ENCODE results near the gene HOXB4.

Gene HOXB4

DNA sequence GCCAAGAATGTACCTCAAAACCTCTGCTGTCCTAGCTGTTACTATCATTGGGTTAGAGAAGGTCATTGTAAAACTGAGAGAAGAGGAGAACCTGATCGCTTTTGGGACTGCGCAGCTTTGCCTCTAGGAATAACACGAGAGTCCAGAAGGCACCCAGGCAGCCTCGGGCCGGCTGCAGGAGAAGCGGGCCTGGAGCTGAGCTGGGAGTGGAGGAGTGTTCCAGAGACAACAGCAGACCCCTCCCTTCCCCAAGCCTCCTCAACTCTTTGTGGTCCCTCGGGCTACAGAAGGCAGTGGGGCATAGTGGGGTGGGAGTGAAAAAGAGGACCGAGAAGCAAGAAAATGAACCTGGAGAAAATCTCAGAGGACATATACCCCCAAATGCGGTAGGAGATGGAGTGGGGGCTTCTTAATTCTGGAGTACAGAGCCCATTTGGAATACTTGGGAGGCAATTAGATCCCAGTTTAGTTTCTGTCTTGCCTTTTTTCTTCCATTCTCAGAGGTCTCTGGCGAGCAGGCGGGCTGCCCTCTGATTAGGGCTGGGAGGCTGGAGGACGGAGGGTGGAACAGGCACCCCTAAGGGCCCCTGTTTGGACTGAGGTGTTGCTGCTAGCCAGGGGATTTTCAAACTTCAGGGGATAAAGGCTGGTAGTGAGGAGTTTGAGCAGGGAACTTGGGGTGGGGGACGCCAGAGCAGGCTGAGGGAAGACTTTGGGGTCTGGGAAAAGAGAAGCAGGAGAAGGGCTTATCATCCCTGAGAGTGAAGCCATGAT is 19.9 kb downstream of the HOXB4 start:
- DNase-seq: no peak

DNA sequence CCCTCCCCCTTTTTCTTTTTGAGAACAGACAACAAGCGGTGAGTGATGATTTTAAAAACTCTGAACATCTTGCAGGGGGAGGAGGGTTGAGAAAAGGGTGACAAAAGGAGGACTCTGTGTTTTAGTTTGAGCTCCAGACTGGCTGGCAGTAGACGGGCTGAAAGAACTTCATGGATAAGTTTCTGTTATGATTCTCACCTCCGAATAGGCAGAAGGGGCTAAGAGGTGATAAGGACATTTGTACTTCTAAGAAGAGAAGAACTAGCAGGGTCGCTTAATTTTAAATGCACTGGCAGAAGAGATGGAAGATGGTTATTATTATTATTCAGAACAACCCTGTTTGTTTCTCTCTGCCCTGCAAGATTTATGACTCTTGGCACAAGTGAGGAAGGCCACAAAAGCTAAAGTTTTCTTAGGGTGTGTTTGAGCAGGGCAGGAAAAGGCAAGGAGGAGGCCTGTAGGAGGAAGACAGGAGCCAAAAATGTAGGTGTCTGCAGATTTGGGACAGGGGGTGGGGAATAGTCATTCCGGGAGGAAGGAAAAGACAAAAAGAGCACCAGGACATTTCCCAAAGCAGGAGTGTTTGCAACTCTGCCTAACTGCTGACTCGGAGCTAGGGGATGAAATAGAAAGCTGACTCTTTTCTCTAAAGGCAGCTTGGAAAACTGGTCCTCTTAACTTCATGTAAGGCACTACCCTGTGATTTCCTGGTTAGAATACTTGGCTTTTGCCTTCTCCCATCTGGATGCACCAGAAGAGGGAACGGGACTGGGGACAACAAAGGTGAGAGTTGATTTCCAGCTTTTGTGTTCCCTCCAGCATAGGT is 21.4 kb downstream of the HOXB4 start:
- DNase-seq: no peak

DNA sequence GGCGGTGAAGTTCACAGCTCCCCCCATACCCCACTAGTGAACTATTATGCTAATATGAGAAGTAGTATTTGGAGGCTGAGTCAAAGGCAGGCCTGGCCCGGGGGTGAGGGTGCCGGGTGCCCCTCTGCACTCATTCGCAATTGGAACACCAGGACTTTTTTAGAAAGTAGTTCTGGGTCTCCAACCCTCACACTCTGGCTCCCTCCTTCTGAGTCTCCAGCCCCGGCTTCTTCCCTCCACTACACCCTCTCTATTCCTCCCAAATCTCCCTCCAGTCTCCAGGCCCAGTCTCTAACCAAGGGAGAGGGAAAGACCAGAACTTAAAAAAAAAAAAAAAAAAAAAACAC is 21.9 kb downstream of the HOXB4 start:
- DNase-seq: no peak

DNA sequence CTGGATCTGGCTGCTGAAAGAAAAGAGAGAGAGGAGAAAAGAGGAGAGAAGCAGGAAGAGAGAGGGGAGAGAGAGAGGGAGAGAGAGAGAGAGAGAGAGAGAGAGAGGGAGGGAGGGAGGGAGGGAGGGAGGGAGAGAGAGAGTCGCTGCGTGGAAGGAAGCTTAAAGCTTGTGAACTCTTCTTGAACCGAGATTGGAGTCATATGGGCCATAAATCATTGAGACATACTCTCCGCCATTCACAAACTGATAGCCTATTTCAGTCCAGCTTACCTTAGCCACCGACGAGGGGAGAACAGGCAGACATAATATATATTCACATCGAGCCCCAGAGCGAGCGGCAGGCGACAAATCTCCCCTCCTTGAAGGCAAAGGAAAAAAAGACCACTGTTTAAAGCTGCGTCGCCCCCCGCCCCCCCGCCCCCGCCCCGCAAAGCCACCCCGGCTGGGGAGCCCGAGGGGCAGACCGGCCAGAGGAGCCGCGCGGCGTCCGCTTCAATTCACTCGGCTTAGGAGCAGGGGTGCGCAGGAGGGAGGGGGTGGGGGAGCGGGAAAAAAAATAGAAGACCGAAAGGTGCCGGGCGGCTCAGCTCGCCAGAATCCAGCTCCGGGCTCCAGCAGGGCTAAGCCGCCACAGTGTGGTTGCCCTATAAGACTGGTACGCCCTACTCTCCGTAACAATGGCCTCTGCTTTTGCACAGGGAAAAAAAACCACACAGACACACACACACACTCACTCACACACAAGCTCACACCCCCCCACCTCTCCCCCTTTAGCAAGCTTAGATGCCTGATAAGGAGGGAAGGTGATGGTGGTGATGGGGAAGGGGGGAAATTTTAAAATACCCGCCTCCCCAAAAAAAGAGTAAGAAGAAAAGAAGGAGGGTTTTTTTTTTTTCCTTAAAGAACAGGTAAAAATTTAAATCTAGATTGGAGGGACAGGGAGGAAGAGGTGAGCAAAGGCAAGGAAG is 22.6 kb downstream of the HOXB4 start:
- DNase-seq: peak in 4 of 6 experiments; percentile 11 to 36 (median 14)

DNA sequence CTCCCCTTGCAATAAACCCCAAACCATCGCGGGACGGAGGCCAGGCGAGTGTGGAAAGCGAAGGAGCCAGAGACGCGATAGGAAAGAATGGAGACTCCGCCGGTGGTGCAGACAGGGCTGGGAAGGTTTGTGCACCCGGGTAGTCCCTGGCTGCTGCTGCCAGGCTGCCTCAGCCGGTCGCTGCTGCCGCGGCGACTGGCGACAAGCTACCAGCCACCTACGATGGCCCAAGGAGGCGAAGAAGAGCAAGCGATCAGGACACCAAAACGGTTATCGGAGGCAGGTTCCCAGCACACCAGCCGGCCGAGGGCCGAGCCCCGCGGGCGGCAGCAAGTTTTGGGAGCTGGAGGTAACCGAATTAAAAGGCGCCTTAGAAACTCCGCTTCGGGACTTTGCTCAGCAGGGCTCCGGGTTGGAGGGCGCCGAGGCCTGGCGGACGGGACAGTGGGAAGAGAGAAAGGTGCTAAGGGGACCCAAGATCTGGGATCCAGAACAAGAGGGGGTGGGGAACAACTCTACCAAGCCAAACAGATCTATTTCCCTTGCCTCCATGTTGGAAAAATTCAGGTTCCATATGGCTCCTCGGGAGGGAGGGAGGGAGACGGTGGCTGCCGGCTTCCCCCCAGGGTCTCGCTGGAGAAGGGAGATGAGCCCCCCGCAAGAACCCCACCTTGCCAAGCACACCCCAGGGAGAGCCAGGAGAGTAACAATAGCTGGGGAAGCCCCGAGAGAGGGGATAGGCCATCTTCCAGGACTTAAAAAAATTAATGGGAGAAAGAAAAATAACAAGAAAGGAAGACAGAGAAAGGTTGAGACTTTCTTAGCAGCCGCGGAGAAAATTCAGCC is 23.5 kb downstream of the HOXB4 start:
- no peak for DNase-seq

DNA sequence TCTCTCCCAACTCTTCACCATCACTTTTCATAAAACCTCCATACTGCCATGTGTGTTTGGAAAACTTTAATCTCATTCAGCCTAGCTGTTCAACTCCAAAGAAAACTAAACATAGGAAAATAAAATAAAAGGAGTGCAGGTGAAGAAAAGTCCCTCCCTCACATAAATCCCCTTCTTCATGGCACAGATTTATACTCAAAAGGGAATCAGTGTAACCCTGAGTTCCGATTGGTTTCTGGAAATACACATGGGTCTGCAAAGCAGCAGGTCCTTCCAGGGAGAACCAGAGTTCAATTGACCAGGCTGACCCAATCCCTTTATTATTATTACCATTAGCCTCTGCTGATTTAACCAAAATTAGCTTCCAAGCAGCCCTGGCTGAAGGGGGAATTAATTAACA is 24.3 kb downstream of the HOXB4 start:
- no peak for DNase-seq

DNA sequence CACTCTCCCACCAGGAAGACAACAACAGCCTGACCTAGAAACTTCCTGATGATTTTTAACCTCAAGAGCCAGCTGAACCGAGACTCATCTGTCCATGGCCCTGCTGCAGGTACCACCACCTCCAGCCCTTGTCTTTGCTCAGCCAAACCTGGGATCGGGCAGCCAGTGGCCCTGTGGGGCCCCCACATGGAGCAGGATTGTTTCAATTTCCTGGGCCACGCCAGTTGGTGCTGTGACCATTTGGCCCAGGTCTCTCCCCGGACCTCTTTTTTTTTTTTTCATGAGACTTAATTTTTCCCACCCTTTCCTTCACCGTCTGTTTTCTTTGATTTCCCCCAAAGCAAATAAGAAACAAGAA is 25.0 kb downstream of the HOXB4 start:
- DNase-seq: no peak

DNA sequence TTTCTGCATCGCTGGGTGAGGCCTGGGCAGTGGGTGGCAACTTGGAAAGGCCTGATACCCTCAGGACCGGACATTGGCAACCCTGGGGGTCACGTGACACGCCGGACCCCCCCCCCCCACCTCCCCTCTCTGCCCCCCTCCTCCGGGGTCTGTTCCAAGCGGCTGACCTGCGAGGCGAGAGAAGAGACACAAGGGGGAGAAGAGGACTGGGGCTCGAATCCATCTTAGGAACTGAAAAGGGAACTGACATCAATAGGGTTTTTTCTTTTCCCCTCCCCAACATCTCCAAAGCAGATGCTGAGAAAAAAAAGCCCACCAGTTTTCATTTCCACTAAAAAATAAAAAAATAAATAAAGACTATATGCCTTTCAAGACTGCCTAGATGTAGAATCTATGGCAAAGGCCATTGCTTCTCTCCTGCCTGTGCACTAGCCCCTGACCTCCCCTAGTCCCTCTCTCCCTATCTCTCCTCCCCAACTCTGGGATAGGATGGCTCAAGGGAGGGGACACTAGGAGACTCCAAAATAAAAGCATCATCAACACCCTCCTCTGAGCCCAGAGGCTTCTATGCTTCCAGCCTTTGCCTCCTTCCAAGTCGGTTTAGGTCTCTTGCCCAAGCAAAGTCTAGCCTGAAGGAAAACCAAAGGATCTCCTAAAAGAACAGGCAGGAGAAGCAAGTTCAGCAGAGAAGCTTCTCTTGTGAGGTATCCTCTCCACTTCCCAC is 25.5 kb downstream of the HOXB4 start:
- DNase-seq: no peak

DNA sequence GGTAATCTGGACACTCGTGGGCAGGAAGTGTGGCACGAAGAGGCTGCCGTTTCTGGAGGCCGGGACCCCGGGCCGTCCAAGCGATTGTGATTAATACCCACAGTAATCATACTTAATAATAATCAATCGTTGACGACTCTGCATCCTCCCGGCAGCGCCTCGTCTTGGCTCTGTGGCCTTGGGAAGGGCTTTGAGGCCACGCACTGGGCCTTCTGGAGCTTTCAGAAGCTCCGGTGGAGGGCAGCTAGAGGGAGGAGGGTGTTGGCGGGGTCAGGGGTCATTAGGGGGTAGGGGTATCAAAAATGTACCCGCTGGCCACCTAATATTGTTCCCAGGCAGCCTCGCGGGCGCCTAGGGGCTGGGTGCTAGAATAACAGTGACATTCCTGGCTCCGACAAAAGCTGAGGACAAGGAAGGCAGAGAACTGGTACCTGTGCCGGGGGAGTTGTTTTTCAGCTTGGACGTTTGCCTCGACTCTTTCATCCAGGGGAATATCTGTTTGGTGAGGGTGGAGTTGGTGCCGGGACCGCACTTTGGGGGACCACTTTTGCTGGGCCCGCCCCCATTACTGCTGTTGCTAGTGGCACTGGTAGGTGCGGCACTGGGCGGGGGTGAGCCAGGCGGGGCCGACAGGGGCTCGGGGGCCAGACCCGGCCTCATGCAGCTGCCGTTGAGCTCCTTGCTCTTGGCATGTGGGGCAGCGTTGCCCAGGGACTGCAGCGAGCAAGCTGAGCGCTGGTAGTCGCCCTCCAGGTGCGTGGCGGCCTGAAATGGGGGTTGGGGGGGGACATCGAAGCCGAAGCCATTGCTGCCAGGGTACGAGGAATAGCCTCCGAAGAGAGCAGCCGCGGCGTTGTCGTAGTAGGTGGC is 26.3 kb downstream of the HOXB4 start:
- no peak for DNase-seq

DNA sequence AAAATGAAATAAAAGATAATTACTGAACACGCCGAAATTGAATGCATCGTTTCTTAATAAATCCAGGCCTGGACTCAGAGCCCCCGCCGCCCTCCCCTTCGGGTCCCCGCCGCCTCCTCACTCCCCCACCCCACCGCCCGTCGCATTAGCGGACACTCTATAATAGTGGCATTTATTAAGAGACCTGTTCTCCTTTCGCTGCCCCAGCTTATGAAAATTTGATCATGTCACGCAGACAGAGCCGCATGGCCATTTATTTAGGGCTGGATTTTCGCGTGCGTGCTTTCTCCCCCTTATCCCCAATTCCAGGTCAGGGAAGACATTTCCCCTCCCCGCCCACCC is 27.0 kb downstream of the HOXB4 start:
- no peak for DNase-seq

DNA sequence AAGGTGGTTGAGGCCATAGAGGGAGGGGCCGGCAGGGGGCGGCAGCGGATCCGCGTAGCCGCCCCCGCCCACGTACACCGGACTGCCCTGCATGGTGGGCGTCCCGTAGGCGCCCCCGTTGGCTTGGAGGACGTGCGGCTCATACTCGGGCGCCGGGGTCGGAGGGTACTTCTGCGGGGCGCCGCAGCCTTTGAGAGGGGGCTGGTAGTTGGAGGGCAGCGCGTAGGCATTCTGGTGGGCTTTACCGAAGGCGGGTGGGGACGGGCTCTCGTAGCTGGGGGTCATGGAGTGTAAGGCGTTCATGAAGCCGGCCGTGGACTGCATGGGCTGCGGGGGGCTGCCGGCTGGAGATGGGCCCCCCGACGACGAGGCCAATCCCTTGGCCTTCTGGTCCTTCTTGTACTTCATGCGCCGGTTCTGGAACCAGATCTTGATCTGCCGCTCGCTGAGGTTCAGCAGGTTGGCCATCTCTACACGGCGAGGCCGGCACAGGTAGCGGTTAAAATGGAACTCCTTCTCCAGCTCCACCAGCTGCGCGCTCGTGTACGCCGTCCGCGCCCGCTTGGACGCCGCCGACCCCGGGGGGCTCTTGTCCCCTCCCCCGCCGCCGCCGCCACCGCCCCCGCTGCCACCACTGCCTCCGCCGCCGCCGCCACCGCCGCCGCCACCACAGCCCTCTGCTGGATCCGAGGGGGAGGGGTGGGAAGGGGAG is 27.5 kb downstream of the HOXB4 start:
- DNase-seq: no peak

DNA sequence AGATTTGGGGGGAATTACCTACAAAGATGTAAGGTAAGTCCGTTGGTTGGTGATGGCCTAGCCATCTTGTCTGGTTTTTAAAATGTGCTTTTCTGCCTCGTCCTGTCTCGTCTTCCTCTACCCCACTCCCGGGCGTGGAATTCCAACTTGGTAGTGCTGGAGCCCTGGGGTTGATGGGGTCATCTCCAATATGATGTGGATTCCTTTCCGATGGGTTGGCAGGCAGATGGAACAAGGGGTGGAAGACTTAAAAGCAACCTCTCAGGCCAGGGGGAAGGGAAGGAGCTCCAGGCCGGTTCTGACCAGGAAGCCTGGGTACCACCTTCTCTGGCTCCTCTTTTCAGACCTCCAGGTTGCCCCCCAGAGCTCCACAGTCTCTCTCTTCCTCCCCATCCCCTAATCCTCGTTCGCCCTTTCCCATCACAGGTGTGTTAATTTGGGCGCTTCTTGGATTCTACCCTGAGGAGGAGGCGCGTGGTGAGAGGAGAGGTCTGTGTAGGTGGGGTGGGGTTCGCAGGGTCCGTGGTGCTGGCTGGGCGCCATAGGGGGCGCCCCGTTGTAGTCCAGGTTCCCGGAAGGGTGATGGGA is 28.1 kb downstream of the HOXB4 start:
- no peak for DNase-seq

DNA sequence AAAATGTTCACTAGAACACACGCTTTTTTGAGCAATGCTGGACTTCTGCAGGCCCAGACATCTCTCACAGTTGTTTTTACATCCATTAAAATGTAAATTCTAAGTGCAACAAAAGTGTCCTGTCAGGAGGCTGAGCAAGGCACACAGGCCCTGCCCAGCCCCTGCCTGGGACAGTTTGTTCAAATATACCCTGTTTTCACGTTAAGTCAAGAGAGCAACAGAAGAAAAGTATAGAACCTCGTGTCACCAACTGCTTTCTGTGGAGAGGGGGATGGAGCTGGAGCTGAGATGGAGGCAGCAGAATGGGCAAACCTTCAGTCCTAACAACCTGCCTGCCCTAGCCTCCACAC is 28.9 kb downstream of the HOXB4 start:
- DNase-seq: no peak

DNA sequence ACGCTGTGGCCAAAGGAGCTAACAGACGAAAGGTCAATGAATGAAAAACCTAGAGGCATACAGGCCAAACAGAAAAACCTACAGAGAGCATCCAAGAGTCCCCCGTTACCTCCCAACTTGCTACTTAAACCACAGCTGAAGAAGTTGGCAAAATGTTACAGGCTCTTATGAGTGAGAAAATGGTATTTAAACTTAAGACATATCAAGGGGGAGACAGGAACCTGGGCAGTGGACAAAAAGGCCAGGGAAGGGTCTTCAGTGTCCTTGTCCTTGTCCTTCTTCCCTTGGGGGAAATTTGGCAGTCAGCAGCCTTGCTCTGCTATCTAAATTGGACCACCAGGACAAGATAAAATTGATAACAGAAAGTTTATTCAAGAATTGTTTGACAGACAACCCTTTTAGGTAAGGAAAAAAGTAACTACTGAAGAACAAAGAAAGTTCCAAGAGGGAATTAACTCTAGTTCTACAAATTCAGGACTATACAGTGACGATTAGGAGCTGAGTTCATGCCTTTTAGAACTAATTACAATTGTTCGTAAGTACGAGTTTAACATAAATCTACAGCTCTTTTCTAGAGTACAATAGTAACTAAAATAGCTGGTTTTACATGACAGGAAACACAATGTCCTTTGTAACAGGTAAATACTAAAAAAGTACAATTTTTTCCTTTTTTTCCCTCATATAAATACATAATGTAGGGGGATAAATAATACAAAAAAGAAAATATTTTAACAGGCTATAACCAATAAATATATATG is 29.4 kb downstream of the HOXB4 start:
- DNase-seq: peak in 1 of 6 experiments; percentile 39

DNA sequence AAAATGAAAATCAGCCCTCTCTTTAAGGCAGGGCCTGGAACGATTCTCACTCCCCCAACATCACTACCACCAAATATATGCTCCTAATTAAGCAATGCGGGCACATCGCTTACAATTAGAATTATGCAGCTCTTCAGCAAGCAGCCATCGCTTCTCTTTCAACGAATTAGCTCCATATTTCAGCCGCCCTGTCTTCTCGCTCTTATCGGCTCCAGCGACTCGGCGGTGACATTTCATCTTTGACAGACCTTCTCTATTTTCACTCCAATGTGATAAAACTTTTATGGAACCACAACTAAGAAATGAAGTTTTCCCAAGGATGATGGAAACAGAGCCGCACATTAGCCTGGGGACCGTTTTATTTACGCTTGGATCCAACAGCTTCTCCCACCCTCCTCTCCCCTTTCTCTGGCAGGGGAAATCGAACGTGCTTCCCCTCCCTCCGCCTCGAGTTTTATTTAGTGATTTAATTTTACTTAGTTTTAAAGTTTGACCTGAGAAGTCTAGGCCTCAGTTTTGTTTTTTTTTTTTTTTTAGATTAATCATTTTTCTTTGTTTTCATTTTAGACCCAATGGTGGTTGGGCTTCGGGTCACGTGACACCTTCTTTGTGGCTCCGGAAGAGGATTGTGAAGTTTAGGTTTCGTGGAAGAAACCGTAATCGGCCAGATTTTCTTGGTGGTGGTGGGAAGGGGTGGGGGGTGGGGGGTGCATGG is 30.2 kb downstream of the HOXB4 start:
- DNase-seq: peak; percentile 24 to 56 (median 42)

DNA sequence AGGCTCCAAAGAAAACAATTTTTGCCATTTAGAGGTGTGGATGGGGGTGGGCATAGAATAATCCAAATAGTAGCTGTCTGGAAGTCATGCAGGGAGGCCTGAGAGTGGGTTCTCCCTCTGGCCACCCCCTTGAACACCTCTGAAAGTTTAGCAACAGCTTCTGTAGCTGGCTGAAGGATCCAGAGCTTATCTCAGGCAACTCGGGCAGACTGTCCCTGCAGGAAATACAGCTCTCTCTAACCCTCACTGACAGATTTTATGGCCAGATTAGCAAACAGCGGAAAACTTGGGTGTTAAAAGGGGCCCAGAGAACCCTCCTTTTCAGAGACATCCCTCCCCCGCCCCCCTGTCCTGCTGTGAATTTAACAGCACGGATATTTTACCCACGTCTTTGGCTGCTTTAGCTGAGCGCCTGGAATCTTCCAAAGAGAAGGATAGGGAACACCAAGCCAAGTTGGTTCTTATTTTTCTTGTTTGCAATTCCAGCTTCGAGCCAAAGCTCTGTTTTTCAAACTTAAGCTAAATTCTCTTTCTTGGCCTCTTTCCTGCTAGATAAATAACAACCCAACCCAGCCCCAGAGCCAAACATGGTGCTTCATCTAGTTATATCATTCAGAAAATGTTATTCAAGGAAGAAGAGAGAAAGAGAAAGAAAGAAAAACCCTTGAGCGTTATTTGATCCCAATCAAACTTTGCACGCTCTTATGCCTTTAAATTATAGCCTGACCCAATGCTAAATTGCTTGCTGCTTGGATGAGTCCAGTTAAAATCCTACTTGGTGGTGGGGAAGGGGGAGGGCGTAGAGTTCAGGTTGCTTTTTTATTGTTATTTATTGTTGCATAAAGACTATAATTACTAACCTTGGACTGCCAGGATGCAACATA is 31.0 kb downstream of the HOXB4 start:
- peak in 1 of 6 experiments; percentile 13 for DNase-seq
